B cell (primary cell): Measurements from ENCODE around the gene WDR7. TPM values are rescaled to one million over a fixed set of nuclear protein-coding genes. Genes with fewer than 3 reads are reported as not detected.

Experiments used
- ATAC-seq: fragments of 200-7000 bp; cut with Tn5 transposase; one replicate; pipeline ENCODE4 v1.10.0; 2021; ENCODE audit warnings: low read depth, mild to moderate bottlenecking, moderate number of reproducible peaks, moderate library complexity
- CTCF ChIA-PET: fragments of 350-600 bp; sonication (Branson Sonifier 250); formaldehyde crosslinking; loops from one replicate; lab custom pipeline; 2021; ENCODE audit warnings: antibody characterized with exemption, inconsistent platforms; lab: Charles Lee
- POLR2A ChIA-PET: fragments of 350-600 bp; sonication (Branson Sonifier 250); formaldehyde crosslinking; loops from one replicate; lab custom pipeline; 2021; ENCODE audit warnings: antibody characterized with exemption; lab: Charles Lee
- DNase-seq: peaks from one replicate; pipeline ENCODE4 v3.0.0; 2013
- H2AFZ ChIP-seq: 2 replicates; pipeline ENCODE4 v1.6.1; 2012; ENCODE audit warnings: mild to moderate bottlenecking, low read depth, low read length; ENCODE audit not compliant: insufficient read depth, poor library complexity, severe bottlenecking
- H3K27ac ChIP-seq, 2 donors: 1 replicate in 1 of 2; 2 replicates in 1 of 2; pipeline ENCODE4 v1.5.1; 2012 to 2013; ENCODE audit warnings: low read length in 2 of 2, mild to moderate bottlenecking in 2 of 2, moderate library complexity in 1 of 2
- H3K27me3 ChIP-seq, 4 experiments: fragments of 200-600 bp in 1 of 4; sonication (generic) in 1 of 4; replicated peaks in 1 of 4; 1 replicate in 2 of 4; 2 replicates in 2 of 4; pipeline versions ENCODE4 v1.6.1 to v1.7.0; 2013 to 2016; ENCODE audit warnings: low read length in 3 of 4, mild to moderate bottlenecking in 2 of 4, mixed read lengths in 1 of 4, moderate library complexity in 1 of 4; ENCODE audit not compliant: insufficient read depth in 4 of 4, control insufficient read depth in 3 of 4; ENCODE audit errors: control extremely low read depth in 1 of 4
- H3K36me3 ChIP-seq, 2 experiments: replicated peaks in 1 of 2; 1 replicate in 1 of 2; 2 replicates in 1 of 2; pipeline versions ENCODE4 v1.6.1 to v1.7.1; 2013; ENCODE audit warnings: low read length in 1 of 2; ENCODE audit not compliant: insufficient read depth in 2 of 2, control insufficient read depth in 1 of 2; ENCODE audit errors: control extremely low read depth in 1 of 2, extremely low read depth in 1 of 2
- H3K4me1 ChIP-seq, 2 donors: fragments of 200-600 bp in 1 of 2; sonication (generic) in 1 of 2; 1 replicate in 1 of 2; 2 replicates in 1 of 2; pipeline versions ENCODE4 v1.5.1 to v1.6.1; 2013 to 2017; ENCODE audit warnings: low read length in 2 of 2; ENCODE audit not compliant: control insufficient read depth in 2 of 2, insufficient read depth in 2 of 2
- H3K4me2 ChIP-seq: replicated peaks from 2 replicates; pipeline ENCODE3; 2012; ENCODE audit warnings: mild to moderate bottlenecking, low read depth, low read length; ENCODE audit not compliant: poor library complexity, severe bottlenecking
- H3K4me3 ChIP-seq, 5 experiments: fragments of 200-600 bp in 1 of 5; sonication (generic) in 1 of 5; 1 replicate in 3 of 5; 2 replicates in 2 of 5; pipeline versions ENCODE4 v1.5.1 to v1.7.0; 2011 to 2016; ENCODE audit warnings: low read length in 4 of 5, mild to moderate bottlenecking in 4 of 5, low read depth in 2 of 5, control low read depth in 1 of 5, moderate library complexity in 1 of 5; ENCODE audit not compliant: insufficient read depth in 1 of 5; ENCODE audit errors: control extremely low read depth in 1 of 5, extremely low read depth in 1 of 5
- H3K79me2 ChIP-seq: fragments of 200-600 bp; sonication (generic); one replicate; pipeline ENCODE4 v1.6.0; 2016; ENCODE audit warnings: low read length; ENCODE audit not compliant: control insufficient read depth, insufficient read depth
- H3K9ac ChIP-seq: fragments of 200-600 bp; sonication (generic); 2 replicates; pipeline ENCODE4 v1.6.1; 2017; ENCODE audit warnings: mild to moderate bottlenecking, low read length, moderate library complexity
- H3K9me3 ChIP-seq, 3 donors: one replicate each; pipeline versions ENCODE4 v1.6.1 to v1.7.1; 2013; ENCODE audit warnings: low read length in 2 of 3; ENCODE audit not compliant: control insufficient read depth in 2 of 3, insufficient read depth in 1 of 3; ENCODE audit errors: control extremely low read depth in 1 of 3
- H4K20me1 ChIP-seq: 2 replicates; pipeline ENCODE4 v1.6.0; 2012; ENCODE audit warnings: mild to moderate bottlenecking, low read length; ENCODE audit not compliant: insufficient read depth, control insufficient read depth, poor library complexity, severe bottlenecking
- H3K27ac Mint-ChIP-seq: one replicate; pipeline ENCODE4 v1.8.0; 2021; ENCODE audit warnings: mixed read lengths
- H3K27me3 Mint-ChIP-seq: one replicate; pipeline ENCODE4 v1.8.0; 2021; ENCODE audit warnings: mixed read lengths
- H3K4me1 Mint-ChIP-seq: one replicate; pipeline ENCODE4 v1.8.0; 2021; ENCODE audit warnings: mixed read lengths
- H3K4me3 Mint-ChIP-seq: one replicate; pipeline ENCODE4 v1.8.0; 2021; ENCODE audit warnings: mixed read lengths
- H3K9me3 Mint-ChIP-seq: one replicate; pipeline ENCODE4 v1.8.0; 2022; ENCODE audit warnings: mixed read lengths; ENCODE audit not compliant: insufficient read depth
- CTCF ChIP-seq: fragments of 200-600 bp; IDR thresholded peaks from one replicate; pipeline ENCODE4 v1.8.0; 2022; ENCODE audit warnings: antibody characterized with exemption, mild to moderate bottlenecking
- EZH2 ChIP-seq: IDR thresholded peaks from 2 replicates; pipeline ENCODE4 v1.6.1; 2012; ENCODE audit warnings: borderline replicate concordance, low read depth, mild to moderate bottlenecking, moderate library complexity, low read length; ENCODE audit not compliant: insufficient read depth, poor library complexity, severe bottlenecking
- WGBS: methylation state at CpG from one replicate; pipeline ENCODE4 v1.1.5; 2013; ENCODE audit warnings: missing lambda C conversion rate; ENCODE audit not compliant: insufficient coverage; 5-methylcytosine and 5-hydroxymethylcytosine counted together
- intact Hi-C: fragments of 100-400 bp; cut with micrococcal nuclease; formaldehyde crosslinking; loops from one replicate; pipeline ENCODE4 v1.10.0; 2022
- polyA plus RNA-seq: library from polyadenylated mRNA; depleted of rRNA; stranded (reverse); fragments of >200 nt; gene quantifications from 2 replicates; pipeline ENCODE4 v1.2.3, GENCODE V29; 2012
- total RNA-seq, 2 donors: library from RNA; stranded (reverse); fragments of 120-200 nt in 1 of 2; gene quantifications; 1 replicate in 1 of 2; 2 replicates in 1 of 2; pipeline versions ENCODE4 v1.2.3 to v1.2.4, GENCODE V29; 2013 to 2022

WDR7 gene
- total and polyA plus RNA-seq, 2 donors (not counting 1 experiment from before 2014, with no cell fraction given), result 5.5 to 45.0 TPM

- no peaks in the 10 kb centered on the region for H3K4me1 ChIP-seq
- ATAC-seq, result no peak
- H3K27me3 ChIP-seq, result no peaks in the 10 kb centered on the region
- H3K9me3 ChIP-seq, result no peaks in the 10 kb centered on the region
- H3K4me3 ChIP-seq, result no peak overlapping the region
- no peak overlapping the region for H3K9ac ChIP-seq
- H3K27me3 Mint-ChIP-seq, result no peaks in the 10 kb centered on the region
- no peaks in the 10 kb centered on the region for H3K9me3 Mint-ChIP-seq
- H3K4me1 Mint-ChIP-seq, result no peaks in the 10 kb centered on the region
- H3K4me3 Mint-ChIP-seq, result no peak overlapping the region
- H2AFZ ChIP-seq, result no peak overlapping the region
- ChIA-PET POLR2A (no interaction called here), CTCF (no interaction called here)
- H3K27ac Mint-ChIP-seq, result no peak overlapping the region
- H3K4me2 ChIP-seq, result no peak overlapping the region
- no peaks in the 10 kb centered on the region for H3K79me2 ChIP-seq
- no peaks in the 10 kb centered on the region for H3K36me3 ChIP-seq
- intact Hi-C loops, result no loop called here
- no peaks in the 10 kb centered on the region for H4K20me1 ChIP-seq
- DNase-seq, result no peak
- no CpG with 5 or more reads among the region's 1 CpG for WGBS
- no peak for TF ChIP-seq EZH2
- TF ChIP-seq CTCF, result no peak
- H3K27ac ChIP-seq, result no peak overlapping the region
Observed at GRCh38 chr18:56975276-56975675, 324.1 kb downstream of the WDR7 start.

GRCh38 chr18:56977309-56977708 lies 326.1 kb downstream of the WDR7 start:
- no peaks in the 10 kb centered on the region for H4K20me1 ChIP-seq
- WGBS, result 90% methylated on average over 2 of the region's 3 CpGs
- TF ChIP-seq CTCF (no peak), EZH2 (no peak)
- H3K4me1 ChIP-seq, result no peaks in the 10 kb centered on the region
- H3K9me3 Mint-ChIP-seq, result no peaks in the 10 kb centered on the region
- no peak overlapping the region for H3K4me3 ChIP-seq
- no peak overlapping the region for H3K27ac ChIP-seq
- H3K36me3 ChIP-seq, result no peaks in the 10 kb centered on the region
- H3K4me2 ChIP-seq, result no peak overlapping the region
- DNase-seq (no peak), ATAC-seq (no peak)
- H3K27me3 ChIP-seq, result no peaks in the 10 kb centered on the region
- no peaks in the 10 kb centered on the region for H3K4me1 Mint-ChIP-seq
- no peaks in the 10 kb centered on the region for H3K9me3 ChIP-seq
- CTCF ChIA-PET, result no interaction called here
- H3K27me3 Mint-ChIP-seq, result no peaks in the 10 kb centered on the region
- H3K27ac Mint-ChIP-seq, result no peak overlapping the region
- POLR2A ChIA-PET, result no interaction called here
- H3K9ac ChIP-seq, result no peak overlapping the region
- no peaks in the 10 kb centered on the region for H3K79me2 ChIP-seq
- H2AFZ ChIP-seq, result no peak overlapping the region
- intact Hi-C loops, result no loop called here
- H3K4me3 Mint-ChIP-seq, result no peak overlapping the region
